KMS-11 (cell line): ENCODE results near the gene MYO15B.
"Not testable (repeated sequence)": the region's sequence is repeated elsewhere in the genome, so short reads cannot be mapped to it uniquely, and the experiment has no call there.

Experiments
- H2AFZ ChIP-seq: fragments of 200-600 bp; sonication (generic); 2 replicates; pipeline ENCODE4 v1.6.1; 2016; ENCODE audit warnings: antibody characterized with exemption, mixed run types, low read depth
- H3K27ac ChIP-seq: fragments of 200-600 bp; sonication (generic); 2 replicates; pipeline ENCODE4 v1.6.1; 2016; ENCODE audit warnings: mild to moderate bottlenecking, mixed run types
- H3K27me3 ChIP-seq: fragments of 200-600 bp; sonication (generic); 2 replicates; pipeline ENCODE4 v1.6.1; 2017; ENCODE audit warnings: mild to moderate bottlenecking, low read depth, mixed run types, moderate library complexity; ENCODE audit not compliant: insufficient read depth
- H3K36me3 ChIP-seq: fragments of 200-600 bp; sonication (generic); 2 replicates; pipeline ENCODE4 v1.6.1; 2017; ENCODE audit warnings: mild to moderate bottlenecking, mixed run types; ENCODE audit not compliant: insufficient read depth
- H3K4me1 ChIP-seq: fragments of 200-600 bp; sonication (generic); 2 replicates; pipeline ENCODE4 v1.6.1; 2016; ENCODE audit warnings: mild to moderate bottlenecking, low read depth, mixed run types; ENCODE audit not compliant: poor library complexity, severe bottlenecking
- H3K4me2 ChIP-seq: fragments of 200-600 bp; sonication (generic); 2 replicates; pipeline ENCODE4 v1.7.0; 2016; ENCODE audit warnings: mild to moderate bottlenecking, mixed run types
- H3K4me3 ChIP-seq: fragments of 200-600 bp; sonication (generic); IDR thresholded peaks from 2 replicates; pipeline ENCODE4 v1.6.1; 2017; ENCODE audit warnings: low read depth, low read length, mixed read lengths; ENCODE audit not compliant: insufficient read depth
- H3K79me2 ChIP-seq: fragments of 200-600 bp; sonication (generic); 2 replicates; pipeline ENCODE4 v1.6.1; 2016; ENCODE audit warnings: low read depth, mixed run types; ENCODE audit not compliant: insufficient read depth
- H3K9ac ChIP-seq: fragments of 200-600 bp; sonication (generic); 2 replicates; pipeline ENCODE4 v1.6.1; 2016; ENCODE audit warnings: mild to moderate bottlenecking, mixed run types
- H4K20me1 ChIP-seq: fragments of 200-600 bp; sonication (generic); 2 replicates; pipeline ENCODE4 v1.6.1; 2016; ENCODE audit warnings: mild to moderate bottlenecking, mixed run types; ENCODE audit not compliant: insufficient read depth
- TF ChIP-seq, protein P1 (sequence below): fragments of 200-600 bp; sonication (generic); conservative IDR thresholded peaks from 2 replicates; pipeline ENCODE4 v1.6.1; 2017; ENCODE audit warnings: low read depth, mild to moderate bottlenecking, antibody characterized with exemption, low read length, moderate library complexity, mixed read lengths

The MYO15B gene

DNA sequence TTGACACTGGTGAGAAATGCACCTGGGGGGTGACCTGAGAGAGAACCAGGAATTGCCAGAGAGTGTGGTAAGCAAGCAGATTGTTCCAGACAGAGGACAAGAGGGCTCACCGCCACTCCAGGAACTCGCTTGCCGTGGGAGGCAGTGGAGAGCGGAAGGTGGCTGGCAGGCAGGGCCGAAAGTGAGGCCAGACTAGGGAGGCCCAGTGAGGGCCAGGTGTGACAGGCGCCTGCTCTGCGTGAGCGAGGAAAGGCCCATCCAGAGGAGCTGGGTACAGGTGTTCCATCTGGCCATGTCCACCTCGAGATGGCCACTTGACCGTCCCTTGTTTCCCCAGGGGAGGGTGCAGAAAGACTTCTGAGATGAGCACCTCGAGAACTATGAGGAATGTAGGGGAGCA, 11.9 kb upstream of the MYO15B start:
- H3K4me3 ChIP-seq: no peak overlapping the region
- H3K4me1 ChIP-seq: no peaks in the 10 kb centered on the region
- TF ChIP-seq, protein P1, sequence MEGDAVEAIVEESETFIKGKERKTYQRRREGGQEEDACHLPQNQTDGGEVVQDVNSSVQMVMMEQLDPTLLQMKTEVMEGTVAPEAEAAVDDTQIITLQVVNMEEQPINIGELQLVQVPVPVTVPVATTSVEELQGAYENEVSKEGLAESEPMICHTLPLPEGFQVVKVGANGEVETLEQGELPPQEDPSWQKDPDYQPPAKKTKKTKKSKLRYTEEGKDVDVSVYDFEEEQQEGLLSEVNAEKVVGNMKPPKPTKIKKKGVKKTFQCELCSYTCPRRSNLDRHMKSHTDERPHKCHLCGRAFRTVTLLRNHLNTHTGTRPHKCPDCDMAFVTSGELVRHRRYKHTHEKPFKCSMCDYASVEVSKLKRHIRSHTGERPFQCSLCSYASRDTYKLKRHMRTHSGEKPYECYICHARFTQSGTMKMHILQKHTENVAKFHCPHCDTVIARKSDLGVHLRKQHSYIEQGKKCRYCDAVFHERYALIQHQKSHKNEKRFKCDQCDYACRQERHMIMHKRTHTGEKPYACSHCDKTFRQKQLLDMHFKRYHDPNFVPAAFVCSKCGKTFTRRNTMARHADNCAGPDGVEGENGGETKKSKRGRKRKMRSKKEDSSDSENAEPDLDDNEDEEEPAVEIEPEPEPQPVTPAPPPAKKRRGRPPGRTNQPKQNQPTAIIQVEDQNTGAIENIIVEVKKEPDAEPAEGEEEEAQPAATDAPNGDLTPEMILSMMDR: no peak
- no peaks in the 10 kb centered on the region for H3K36me3 ChIP-seq
- H3K27me3 ChIP-seq: peaks cover 13% of the 10 kb centered on the region; the same call in 1 of the 2 replicates
- H4K20me1 ChIP-seq: no peaks in the 10 kb centered on the region
- H3K27ac ChIP-seq: no peak overlapping the region
- H3K79me2 ChIP-seq: no peaks in the 10 kb centered on the region
- no peak overlapping the region for H2AFZ ChIP-seq
- H3K9ac ChIP-seq: no peak overlapping the region
- H3K4me2 ChIP-seq: no peak overlapping the region

DNA sequence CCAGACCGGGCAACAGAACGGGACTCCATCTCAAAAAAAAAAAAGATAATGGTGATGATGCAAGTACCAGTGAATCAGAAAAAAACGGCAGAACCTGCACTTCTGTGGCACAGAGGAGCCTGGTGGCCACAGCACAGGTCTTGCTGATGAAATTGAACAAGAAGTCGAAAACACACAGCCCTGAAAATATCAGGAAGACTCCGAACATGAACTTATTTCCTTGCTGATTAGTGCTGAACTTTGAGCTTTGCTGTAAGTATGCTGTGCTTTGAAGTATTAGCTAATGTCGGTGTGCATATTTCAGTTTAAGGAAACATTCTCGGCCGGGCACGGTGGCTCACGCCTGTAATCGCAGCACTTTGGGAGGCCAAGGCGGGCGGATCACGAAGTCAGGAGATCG, 10.9 kb upstream of the MYO15B start:
- H2AFZ ChIP-seq: no peak overlapping the region
- H3K27me3 ChIP-seq: peaks cover 17% of the 10 kb centered on the region; the same call in 1 of the 2 replicates
- no peaks in the 10 kb centered on the region for H3K79me2 ChIP-seq
- no peak overlapping the region for H3K27ac ChIP-seq
- no peaks in the 10 kb centered on the region for H3K36me3 ChIP-seq
- H3K4me2 ChIP-seq: no peak overlapping the region
- H3K4me1 ChIP-seq: no peaks in the 10 kb centered on the region
- H3K9ac ChIP-seq: no peak overlapping the region
- H3K4me3 ChIP-seq: no peak overlapping the region
- TF ChIP-seq, protein P1: no peak
- no peaks in the 10 kb centered on the region for H4K20me1 ChIP-seq

DNA sequence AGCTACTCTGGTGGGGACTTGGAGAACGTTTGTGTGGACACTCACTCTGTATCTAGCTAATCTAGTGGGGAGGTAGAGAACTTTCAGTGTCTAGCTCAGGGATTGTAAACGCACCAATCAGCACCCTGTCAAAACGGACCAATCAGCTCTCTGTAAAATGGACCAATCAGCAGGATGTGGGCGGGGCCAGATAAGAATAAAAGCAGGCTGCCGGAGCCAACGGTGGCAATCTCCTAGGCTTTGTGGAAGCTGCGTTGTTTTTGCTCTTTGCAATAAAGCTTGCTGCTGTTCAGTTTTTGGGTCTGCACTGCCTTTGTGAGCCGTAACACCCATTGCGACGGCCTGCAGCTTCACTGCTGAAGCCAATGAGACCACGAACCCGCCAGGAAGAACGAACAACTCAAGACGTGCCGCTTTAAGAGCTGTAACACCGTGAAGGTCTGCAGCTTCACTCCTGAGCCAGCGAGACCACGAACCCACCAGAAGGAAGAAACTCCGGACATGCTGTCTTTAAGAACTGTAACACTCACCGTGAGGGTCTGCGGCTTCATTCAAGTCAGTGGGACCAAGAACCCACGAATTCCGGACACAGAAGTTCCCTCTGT, 6.4 kb upstream of the MYO15B start:
- not testable (repeated sequence) for H3K79me2 ChIP-seq, H3K4me1 ChIP-seq, H2AFZ ChIP-seq, H3K4me3 ChIP-seq, H3K9ac ChIP-seq, H3K4me2 ChIP-seq, H3K27ac ChIP-seq, H4K20me1 ChIP-seq, H3K36me3 ChIP-seq
- H3K27me3 ChIP-seq: peaks cover 32% of the 10 kb centered on the region

DNA sequence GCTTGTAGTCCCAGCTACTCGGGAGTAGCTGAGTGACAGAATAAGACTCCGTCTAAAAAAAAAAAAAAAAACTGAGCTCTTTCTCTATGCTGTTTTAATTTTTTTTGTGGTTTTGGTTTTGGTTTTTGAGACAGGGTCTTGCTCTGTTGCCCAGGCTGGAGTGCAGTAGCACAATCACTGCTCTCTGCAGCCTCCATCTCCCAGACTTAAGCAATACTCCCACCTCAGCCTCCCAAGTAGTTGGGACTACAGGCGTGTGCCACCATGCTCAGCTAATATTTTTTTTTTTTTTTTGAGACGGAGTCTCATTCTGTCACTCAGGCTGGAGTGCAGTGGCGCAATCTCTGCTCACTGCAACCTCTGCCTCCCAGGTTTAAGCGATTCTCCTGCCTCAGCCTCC, 4.4 kb upstream of the MYO15B start:
- H3K27me3 ChIP-seq: peaks cover 41% of the 10 kb centered on the region
- H3K4me3 ChIP-seq, H3K36me3 ChIP-seq, H2AFZ ChIP-seq, H3K9ac ChIP-seq, H3K79me2 ChIP-seq, H4K20me1 ChIP-seq, H3K4me2 ChIP-seq, H3K27ac ChIP-seq, H3K4me1 ChIP-seq: not testable (repeated sequence)

DNA sequence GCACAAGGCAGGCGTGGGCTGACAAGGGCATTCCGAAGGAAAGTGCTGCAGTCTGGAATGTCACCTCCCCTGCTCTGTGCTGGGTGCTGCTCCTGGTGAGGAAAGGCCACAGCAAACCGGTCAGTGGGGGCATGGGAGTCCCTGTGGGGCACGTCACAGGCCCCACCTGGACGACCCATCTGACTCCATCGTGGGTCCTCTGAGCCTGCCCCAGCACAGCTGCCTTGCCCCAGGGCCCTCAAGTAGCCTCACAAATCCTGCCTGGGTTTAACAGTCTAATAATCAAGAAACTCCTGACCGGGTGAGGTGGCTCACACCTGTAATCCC, 2.8 kb upstream of the MYO15B start:
- H3K4me3 ChIP-seq: no peak overlapping the region
- H3K4me1 ChIP-seq: no peaks in the 10 kb centered on the region
- no peak overlapping the region for H3K9ac ChIP-seq
- no peaks in the 10 kb centered on the region for H4K20me1 ChIP-seq
- no peaks in the 10 kb centered on the region for H3K79me2 ChIP-seq
- H3K27ac ChIP-seq: no peak overlapping the region
- TF ChIP-seq, protein P1: no peak
- no peaks in the 10 kb centered on the region for H3K36me3 ChIP-seq
- H3K4me2 ChIP-seq: no peak overlapping the region
- H2AFZ ChIP-seq: no peak overlapping the region
- peaks cover 45% of the 10 kb centered on the region for H3K27me3 ChIP-seq
